H1 (cell line): ENCODE measurements around the gene SLC39A11. TPM values are rescaled to one million over a fixed set of nuclear protein-coding genes. Genes with fewer than 3 reads are reported as not detected.

Experiments
- SUZ12 ChIP-seq: fragments of 200-600 bp; sonication (generic); IDR thresholded peaks from 2 replicates; pipeline ENCODE4 v1.6.1; 2012; ENCODE audit warnings: mild to moderate bottlenecking, inconsistent platforms, low read length, moderate library complexity, mixed read lengths
- polyA plus RNA-seq, 7 experiments: library from polyadenylated mRNA; depleted of rRNA in 3 of 7; stranded (reverse) in 5 of 7; unstranded in 2 of 7; fragments of >200 nt in 5 of 7; fragments of 200-250 nt in 2 of 7; gene quantifications; 1 replicate in 5 of 7; 2 replicates in 1 of 7; 4 replicates in 1 of 7; pipeline versions ENCODE4 v1.2.1 to v1.2.3, GENCODE V29; 2011 to 2013; ENCODE audit warnings: missing spikeins in 2 of 7, mixed read lengths in 2 of 7
- total RNA-seq: library from RNA; stranded (reverse); fragmentation: NEBNext Ultra II Directional; extraction: Animal tissue kit (Norgen Biotek cat#: 25700); gene quantifications from 2 replicates; pipeline ENCODE4 v1.2.1, GENCODE V29; 2021

Gene SLC39A11
- total and polyA plus RNA-seq, 2 of the 8 experiments (the other 6 are each of a cell fraction or from before 2014, with no cell fraction given) = 12.2 to 19.6 TPM

DNA sequence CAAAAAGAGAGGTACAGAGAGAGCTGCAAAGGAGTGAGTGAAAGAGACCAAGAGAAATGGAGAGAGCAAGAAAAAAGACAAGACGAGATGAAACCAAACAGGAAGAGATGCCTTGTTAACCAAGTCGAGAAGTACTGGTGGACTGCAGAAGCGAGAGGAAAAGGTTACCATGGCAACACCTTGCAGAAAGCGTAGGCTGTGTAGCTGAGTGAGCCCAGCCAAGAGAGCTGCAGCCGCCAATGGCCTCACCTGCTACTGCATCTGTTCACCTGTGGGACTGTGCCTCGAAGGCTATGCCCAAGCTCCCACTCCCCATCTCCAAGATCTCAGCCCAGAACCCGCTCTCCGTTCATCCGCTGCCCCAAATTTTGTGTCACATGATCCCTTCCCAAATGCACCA, 161.3 kb downstream of the SLC39A11 start (continued):
- no peak for TF ChIP-seq SUZ12
